ENCODE results near the gene SLIT3. TPM values are rescaled to one million over a fixed set of nuclear protein-coding genes. Genes with fewer than 3 reads are reported as not detected.

The SLIT3 gene
- total RNA-seq, 1 donor from 2014 or later, result 3.1 TPM

DNA sequence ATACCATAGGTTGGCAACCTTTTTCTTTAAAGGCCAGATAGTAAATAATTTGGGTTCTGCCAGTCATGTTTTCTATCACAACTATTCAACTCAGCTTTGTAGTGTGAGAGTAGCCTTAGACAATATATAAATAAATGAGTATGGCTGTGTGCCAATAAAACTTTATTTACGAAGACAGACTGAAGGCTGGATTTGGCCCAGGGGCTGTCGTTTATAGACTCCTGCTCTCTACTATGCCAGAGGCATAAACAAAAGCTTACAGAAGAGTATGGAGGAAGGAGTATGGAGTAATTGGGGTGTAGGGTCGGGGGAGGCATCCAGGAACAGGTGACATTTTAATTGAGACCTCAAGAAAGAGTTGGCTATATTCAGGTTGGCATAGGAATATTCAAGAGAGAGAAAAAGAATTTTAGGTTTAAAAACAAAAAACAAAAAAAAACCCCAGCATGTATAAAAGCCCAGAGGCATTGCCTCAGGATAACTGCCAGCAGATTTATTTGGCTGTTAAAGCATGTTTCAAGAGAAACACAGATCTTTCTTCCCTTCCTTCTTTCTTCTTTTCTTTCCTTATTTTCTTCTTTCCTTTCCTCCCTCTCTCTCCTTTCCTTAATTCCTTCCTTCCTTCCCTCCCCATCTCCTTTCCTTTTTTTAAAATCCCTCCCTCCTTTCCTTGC lies 39.9 kb downstream of the SLIT3 start:
- TF ChIP-seq, protein P1, sequence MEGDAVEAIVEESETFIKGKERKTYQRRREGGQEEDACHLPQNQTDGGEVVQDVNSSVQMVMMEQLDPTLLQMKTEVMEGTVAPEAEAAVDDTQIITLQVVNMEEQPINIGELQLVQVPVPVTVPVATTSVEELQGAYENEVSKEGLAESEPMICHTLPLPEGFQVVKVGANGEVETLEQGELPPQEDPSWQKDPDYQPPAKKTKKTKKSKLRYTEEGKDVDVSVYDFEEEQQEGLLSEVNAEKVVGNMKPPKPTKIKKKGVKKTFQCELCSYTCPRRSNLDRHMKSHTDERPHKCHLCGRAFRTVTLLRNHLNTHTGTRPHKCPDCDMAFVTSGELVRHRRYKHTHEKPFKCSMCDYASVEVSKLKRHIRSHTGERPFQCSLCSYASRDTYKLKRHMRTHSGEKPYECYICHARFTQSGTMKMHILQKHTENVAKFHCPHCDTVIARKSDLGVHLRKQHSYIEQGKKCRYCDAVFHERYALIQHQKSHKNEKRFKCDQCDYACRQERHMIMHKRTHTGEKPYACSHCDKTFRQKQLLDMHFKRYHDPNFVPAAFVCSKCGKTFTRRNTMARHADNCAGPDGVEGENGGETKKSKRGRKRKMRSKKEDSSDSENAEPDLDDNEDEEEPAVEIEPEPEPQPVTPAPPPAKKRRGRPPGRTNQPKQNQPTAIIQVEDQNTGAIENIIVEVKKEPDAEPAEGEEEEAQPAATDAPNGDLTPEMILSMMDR (conservative IDR thresholded peaks at IDR 0.05; ENCODE audit: low read depth, low read length), result no peak
- no peak for DNase-seq (ENCODE audit: low read depth)
- no peak overlapping the region for H3K4me3 ChIP-seq (ENCODE audit: low read depth, low read length)

DNA sequence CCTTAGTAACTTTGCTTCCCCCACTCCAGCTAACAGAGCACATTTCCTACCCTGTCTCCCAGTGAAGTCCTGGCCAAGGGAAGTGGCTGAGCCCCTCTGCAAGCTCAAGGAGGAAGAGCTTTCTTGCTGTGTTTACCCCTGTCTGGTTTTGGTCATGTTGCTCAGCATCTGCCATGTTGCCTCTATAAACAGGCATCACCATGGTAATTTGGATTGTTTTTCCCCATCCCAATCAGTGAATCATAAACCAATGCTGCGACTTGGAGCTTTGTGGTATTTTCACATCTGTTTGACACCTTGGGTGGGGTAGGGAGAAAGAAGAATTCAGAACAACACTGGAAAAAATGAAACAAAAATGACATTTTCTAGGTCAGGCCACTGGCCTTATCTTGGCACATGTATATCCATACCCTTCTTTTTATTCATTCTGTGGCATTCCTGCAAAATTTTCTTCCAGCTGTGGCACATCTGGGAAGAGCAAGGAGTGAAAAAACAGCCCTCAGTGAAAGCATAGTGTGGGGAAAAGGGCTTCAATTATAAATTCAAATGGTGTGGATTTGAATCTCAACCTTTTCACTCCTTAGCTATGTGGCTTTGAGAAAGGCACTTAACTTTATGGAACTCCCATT lies 42.5 kb downstream of the SLIT3 start:
- TF ChIP-seq, protein P1 (conservative IDR thresholded peaks at IDR 0.05; ENCODE audit: low read depth, low read length), result no peak
- DNase-seq (ENCODE audit: low read depth), result no peak
- no peak overlapping the region for H3K4me3 ChIP-seq (ENCODE audit: low read depth, low read length)

DNA sequence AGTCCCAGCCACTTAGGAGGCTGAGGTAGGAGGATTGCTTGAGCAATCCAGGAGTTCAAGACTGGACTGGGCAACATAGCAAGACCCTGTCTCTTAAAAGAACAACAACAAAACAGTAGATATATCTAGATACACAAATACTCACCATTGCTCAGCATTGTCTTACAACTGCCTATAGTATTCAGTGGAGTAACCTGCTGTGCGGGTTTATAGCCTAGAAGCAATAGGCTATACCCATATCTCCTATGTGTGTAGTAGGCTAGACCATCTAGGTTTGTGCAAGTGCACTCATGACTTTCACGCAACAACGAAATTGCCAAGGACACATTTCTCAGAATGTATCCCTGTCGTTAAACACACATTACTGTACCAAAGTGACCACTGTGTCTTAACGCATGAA lies 44.7 kb downstream of the SLIT3 start:
- TF ChIP-seq, protein P1 (conservative IDR thresholded peaks at IDR 0.05; ENCODE audit: low read depth, low read length), result no peak
- no peak for DNase-seq (ENCODE audit: low read depth)
- no peak overlapping the region for H3K4me3 ChIP-seq (ENCODE audit: low read depth, low read length)

DNA sequence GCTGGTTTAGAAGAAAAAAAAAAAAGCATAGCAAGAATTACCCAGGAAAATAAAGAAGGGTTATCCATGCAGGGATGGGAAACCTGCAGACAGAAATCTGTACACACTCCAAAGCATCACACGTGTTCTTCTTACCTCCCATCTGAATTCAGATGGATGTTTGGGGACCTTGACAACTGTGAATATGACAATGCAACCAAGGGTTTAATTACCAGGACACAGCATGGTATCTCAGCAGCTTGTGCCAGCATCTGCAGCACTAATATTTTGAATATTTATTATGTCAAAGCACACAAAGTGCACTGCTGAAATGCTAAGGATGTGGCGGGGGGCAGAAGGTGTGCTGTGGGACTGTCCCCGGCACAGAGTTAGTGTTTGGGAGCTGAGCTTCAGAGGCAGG lies 47.9 kb downstream of the SLIT3 start:
- H3K4me3 ChIP-seq (ENCODE audit: low read depth, low read length), result no peak overlapping the region
- TF ChIP-seq, protein P1 (conservative IDR thresholded peaks at IDR 0.05; ENCODE audit: low read depth, low read length), result no peak
- no peak for DNase-seq (ENCODE audit: low read depth)

DNA sequence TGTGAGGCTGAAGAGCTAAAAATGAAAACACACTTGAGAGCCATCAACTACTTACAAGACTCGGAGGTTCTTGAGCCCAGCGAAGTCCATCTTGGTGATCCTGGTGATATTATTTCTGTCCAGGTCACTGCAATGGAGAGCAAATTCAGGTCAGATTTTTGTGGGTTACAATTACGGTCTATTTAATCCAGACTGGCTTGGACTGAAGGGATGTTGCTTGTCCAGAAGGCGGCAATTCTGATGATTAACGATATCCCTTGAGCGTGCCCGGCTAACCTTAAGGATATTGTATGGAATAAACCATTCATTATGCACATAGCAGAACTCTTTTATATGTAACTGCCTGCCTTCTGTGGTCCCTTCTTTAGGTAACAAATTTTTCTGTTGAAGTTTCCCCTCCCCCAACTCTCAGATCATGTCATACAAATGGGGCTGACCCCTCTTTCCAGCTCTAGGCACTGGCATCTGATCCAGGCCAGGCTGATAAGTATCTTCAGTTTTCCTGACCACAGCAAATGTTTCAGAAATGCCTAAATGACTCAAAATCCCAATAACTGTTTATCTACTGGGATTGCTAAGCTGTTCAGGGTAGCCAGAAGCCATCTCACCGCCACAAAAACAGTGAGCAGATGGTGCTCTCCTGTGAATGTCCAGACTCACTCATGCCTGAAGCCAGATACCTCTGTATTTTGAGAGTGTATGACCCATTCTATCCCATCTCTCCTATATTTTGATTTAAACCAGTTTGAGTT lies 49.4 kb downstream of the SLIT3 start:
- TF ChIP-seq, protein P1 (conservative IDR thresholded peaks at IDR 0.05; ENCODE audit: low read depth, low read length), result no peak
- DNase-seq (ENCODE audit: low read depth), result no peak

DNA sequence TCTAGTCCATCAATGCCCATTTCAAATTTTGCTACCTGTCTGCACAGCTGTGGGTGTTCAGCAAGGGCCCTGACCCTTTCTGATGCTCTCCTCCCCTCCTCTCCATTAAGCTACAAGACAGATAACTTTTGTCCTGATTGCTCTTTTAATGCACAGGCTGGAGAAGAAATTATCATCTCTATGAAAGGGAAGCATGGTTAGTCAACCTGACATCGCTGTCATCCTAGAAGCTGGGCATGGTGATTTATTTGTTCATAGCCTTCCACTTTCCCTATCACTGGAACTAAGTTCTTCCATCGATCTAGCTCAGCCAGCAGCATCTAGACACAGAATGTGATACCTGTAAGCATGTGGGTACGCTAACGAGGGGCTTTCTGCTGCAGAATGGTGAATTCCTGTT lies 50.1 kb downstream of the SLIT3 start:
- no peak overlapping the region for H3K4me3 ChIP-seq (ENCODE audit: low read depth, low read length)
- TF ChIP-seq, protein P1 (conservative IDR thresholded peaks at IDR 0.05; ENCODE audit: low read depth, low read length), result no peak
- DNase-seq (ENCODE audit: low read depth), result no peak

More for the DNA sequence above, 49.4 kb downstream of the SLIT3 start:
- no peak overlapping the region for H3K4me3 ChIP-seq (ENCODE audit: low read depth, low read length)
